Measurements from ENCODE around the gene GPC3. TPM values are rescaled to one million over a fixed set of nuclear protein-coding genes. Genes with fewer than 3 reads are reported as not detected.

Gene GPC3
- total and polyA plus RNA-seq, 2 experiments from 2014 or later: 36.8 to 60.1 TPM

- Histone ChIP-seq H3K4me1 (ENCODE audit: insufficient read depth) (peaks cover 27% of the 10 kb centered on the region), H3K36me3 (ENCODE audit: insufficient read depth) (no peaks in the 10 kb centered on the region), H3K27me3 (ENCODE audit: insufficient read depth) (no peaks in the 10 kb centered on the region), H4K20me1 (replicated peaks; ENCODE audit: insufficient read depth) (no peaks in the 10 kb centered on the region), H3K27ac (ENCODE audit: low read depth) (no peak overlapping the region), H3F3A (replicated peaks; ENCODE audit: low read depth) (no peaks in the 10 kb centered on the region), H3K79me2 (replicated peaks; ENCODE audit: insufficient read depth) (no peaks in the 10 kb centered on the region), H3K9me2 (ENCODE audit: insufficient read depth) (no peaks in the 10 kb centered on the region), H2AFZ (no peak overlapping the region), H3K4me2 (no peak overlapping the region; the same call in 1 of the 2 replicates), H3K4me3 (no peak overlapping the region)
- no peak overlapping the region; the same call in 1 of the 2 replicates for H3K27ac Mint-ChIP-seq
- ATAC-seq: no peak
- H3K27me3 Mint-ChIP-seq (ENCODE audit: insufficient read depth, low read depth, poor library complexity): peaks cover 2% of the 10 kb centered on the region
- peaks cover 47% of the 10 kb centered on the region for H3K4me1 Mint-ChIP-seq
- no peak for DNase-seq (ENCODE audit: low spot score)
- H3K36me3 Mint-ChIP-seq (ENCODE audit: low read depth): no peaks in the 10 kb centered on the region; the same call in 2 of the 3 replicates
- no peaks in the 10 kb centered on the region for H3K9me3 Mint-ChIP-seq
- TF ChIP-seq NANOG (IDR thresholded peaks at IDR 0.05; ENCODE audit: borderline replicate concordance) (no peak), EZH2phosphoT487 (IDR thresholded peaks at IDR 0.05; ENCODE audit: unreplicated experiment) (no peak), EZH2 (IDR thresholded peaks at IDR 0.05; ENCODE audit: low read depth, unreplicated experiment) (no peak)
- no peak overlapping the region for H3K4me3 Mint-ChIP-seq
Observed at GRCh38 chrX:133922390-133922771, 63.0 kb downstream of the GPC3 start.

GRCh38 chrX:133921764-133922389 is 63.5 kb downstream of the GPC3 start:
- Histone ChIP-seq H4K20me1 (replicated peaks; ENCODE audit: insufficient read depth) (no peaks in the 10 kb centered on the region), H3K27ac (ENCODE audit: low read depth) (no peak overlapping the region), H3F3A (replicated peaks; ENCODE audit: low read depth) (no peaks in the 10 kb centered on the region), H3K9me2 (ENCODE audit: insufficient read depth) (no peaks in the 10 kb centered on the region), H3K4me3 (no peak overlapping the region), H3K27me3 (ENCODE audit: insufficient read depth) (no peaks in the 10 kb centered on the region), H3K79me2 (replicated peaks; ENCODE audit: insufficient read depth) (no peaks in the 10 kb centered on the region), H3K4me1 (ENCODE audit: insufficient read depth) (peaks cover 27% of the 10 kb centered on the region), H3K36me3 (ENCODE audit: insufficient read depth) (no peaks in the 10 kb centered on the region), H3K4me2 (no peak overlapping the region; the same call in 1 of the 2 replicates), H2AFZ (no peak overlapping the region)
- peaks cover 47% of the 10 kb centered on the region for H3K4me1 Mint-ChIP-seq
- peaks cover 2% of the 10 kb centered on the region for H3K27me3 Mint-ChIP-seq (ENCODE audit: insufficient read depth, low read depth, poor library complexity)
- DNase-seq (ENCODE audit: low spot score): peak; percentile 82
- H3K36me3 Mint-ChIP-seq (ENCODE audit: low read depth): no peaks in the 10 kb centered on the region; the same call in 2 of the 3 replicates
- no peaks in the 10 kb centered on the region for H3K9me3 Mint-ChIP-seq
- H3K4me3 Mint-ChIP-seq: no peak overlapping the region
- peak; percentile 91 for ATAC-seq
- no peak overlapping the region for H3K27ac Mint-ChIP-seq
- no peak for TF ChIP-seq POLR2AphosphoS5 (IDR thresholded peaks at IDR 0.05; ENCODE audit: low read depth)
- peak; percentile 50 for TF ChIP-seq JUNB (IDR thresholded peaks at IDR 0.05; ENCODE audit: unreplicated experiment)
- TF ChIP-seq REST (IDR thresholded peaks at IDR 0.05; ENCODE audit: unreplicated experiment): no peak
- no peak for TF ChIP-seq EZH2phosphoT487 (IDR thresholded peaks at IDR 0.05; ENCODE audit: unreplicated experiment)
- TF ChIP-seq NANOG (IDR thresholded peaks at IDR 0.05; ENCODE audit: borderline replicate concordance): no peak
- no peak for TF ChIP-seq ZNF462 (CRISPR knock-in tag; IDR thresholded peaks at IDR 0.05)
- TF ChIP-seq CREB1 (CRISPR knock-in tag; IDR thresholded peaks at IDR 0.05; ENCODE audit: low read depth): peak; percentile 60
- TF ChIP-seq ZNF331 (CRISPR knock-in tag; IDR thresholded peaks at IDR 0.05; ENCODE audit: low read depth): no peak
- TF ChIP-seq ETS1 (IDR thresholded peaks at IDR 0.05): no peak

All from GM23338 (cell line).